HepG2 (cell line): Measurements from ENCODE around the gene COX14. TPM values are rescaled to one million over a fixed set of nuclear protein-coding genes. Genes with fewer than 3 reads are reported as not detected.

Experiments
- ARID3A ChIP-seq: IDR thresholded peaks from 2 replicates; pipeline ENCODE4 v1.6.1; 2012; ENCODE audit warnings: low read depth, low read length, improper control_type of control experiment
- MLX ChIP-seq: IDR thresholded peaks from 2 replicates; pipeline ENCODE4 v1.6.1; 2016
- RNF2 ChIP-seq: fragments of 450-650 bp; conservative IDR thresholded peaks from 2 replicates; pipeline ENCODE4 v1.6.1; 2016; ENCODE audit warnings: low read depth
- RORA ChIP-seq: sonication (generic); formaldehyde crosslinking; IDR thresholded peaks from 2 replicates; pipeline ENCODE4 v1.5.0; 2020; ENCODE audit warnings: mild to moderate bottlenecking, missing genetic modification reagents, moderate library complexity
- STAG1 ChIP-seq: sonication (generic); formaldehyde crosslinking; IDR thresholded peaks from 2 replicates; pipeline ENCODE4 v1.4.0; 2020; ENCODE audit warnings: missing genetic modification reagents
- ZFP62 ChIP-seq: sonication (generic); formaldehyde crosslinking; IDR thresholded peaks from 2 replicates; pipeline ENCODE4 v1.4.0; 2020; ENCODE audit warnings: missing genetic modification reagents
- ZNF180 ChIP-seq: sonication (generic); formaldehyde crosslinking; IDR thresholded peaks from 2 replicates; pipeline ENCODE4 v1.4.0; 2020; ENCODE audit warnings: low read depth, missing genetic modification reagents, borderline replicate concordance
- ZNF225 ChIP-seq: sonication (generic); formaldehyde crosslinking; IDR thresholded peaks from 2 replicates; pipeline ENCODE4 v1.4.0; 2020; ENCODE audit warnings: mild to moderate bottlenecking, missing genetic modification reagents
- ZNF362 ChIP-seq: sonication (generic); formaldehyde crosslinking; IDR thresholded peaks from 2 replicates; pipeline ENCODE4 v1.4.0; 2020; ENCODE audit warnings: missing genetic modification reagents, mild to moderate bottlenecking, borderline replicate concordance
- ZNF589 ChIP-seq: sonication (generic); formaldehyde crosslinking; conservative IDR thresholded peaks from 2 replicates; pipeline ENCODE4 v1.8.0; 2022; ENCODE audit warnings: mild to moderate bottlenecking, moderate library complexity, missing genetic modification reagents
- ZNF687 ChIP-seq: sonication (generic); formaldehyde crosslinking; IDR thresholded peaks from 2 replicates; pipeline ENCODE4 v1.5.1; 2020; ENCODE audit warnings: mild to moderate bottlenecking, missing genetic modification reagents, moderate library complexity
- polyA plus RNA-seq, 8 experiments: library from polyadenylated mRNA; depleted of rRNA in 3 of 8; stranded (reverse) in 7 of 8; unstranded in 1 of 8; fragments of >200 nt; fragmentation: Illumina TruSeq in 4 of 8; extraction: Trizol in 4 of 8; gene quantifications; 2 replicates each; pipeline versions ENCODE4 v1.2.1 to v1.2.3, GENCODE V29; 2011 to 2016; ENCODE audit warnings: low read depth in 4 of 8, missing spikeins in 1 of 8, mixed read lengths in 1 of 8; ENCODE audit not compliant: insufficient read depth in 1 of 8
- total RNA-seq, 5 experiments: library from RNA; depleted of rRNA; stranded (reverse); fragments of >200 nt; fragmentation: Illumina TruSeq; extraction: Trizol; gene quantifications; 2 replicates each; pipeline ENCODE4 v1.2.3, GENCODE V29; 2016; ENCODE audit warnings: low read depth in 1 of 5

COX14 gene
- total and polyA plus RNA-seq, 2 of the 13 experiments (the other 11 are each of a cell fraction or from before 2014, with no cell fraction given), result 53.0 to 71.6 TPM

- TF ChIP-seq ZNF687 (no peak), RORA (CRISPR knock-in tag) (no peak), ARID3A (no peak), ZNF180 (no peak), RNF2 (no peak), STAG1 (CRISPR knock-in tag) (peak; percentile 80), ZNF225 (CRISPR knock-in tag) (no peak), ZFP62 (no peak), ZNF362 (0 out of 2 replicates have a peak, but pooled peaks have one; percentile 28), ZNF589 (CRISPR knock-in tag) (no peak), MLX (CRISPR knock-in tag) (no peak)
These were observed 20.6 kb downstream of the COX14 start (continued) for GRCh38 chr12:50132505-50133135.
